Neural progenitor cell (in vitro differentiated cells): ENCODE results near the gene C1QTNF7.

Source experiments
- CTCF ChIP-seq: fragments of 200-600 bp; sonication (generic); IDR thresholded peaks from 2 replicates; pipeline ENCODE4 v1.5.1; 2017; ENCODE audit warnings: antibody characterized with exemption, mild to moderate bottlenecking
- EZH2 ChIP-seq: fragments of 200-600 bp; sonication (generic); IDR thresholded peaks from 2 replicates; pipeline ENCODE4 v1.6.1; 2017; ENCODE audit warnings: antibody characterized with exemption, mild to moderate bottlenecking, moderate library complexity

- no peak for TF ChIP-seq EZH2
- TF ChIP-seq CTCF = no peak
These were observed 49.8 kb upstream of the C1QTNF7 start for GRCh38 chr4:15378062-15378461.
